Activated T-cell treated with anti-CD3 and anti-CD28 coated beads, Interleukin-2, amount 50 U/mL, for 48 hours (primary cell): Measurements from ENCODE around the gene WFIKKN2.
"Not testable (repeated sequence)": the region's sequence is repeated elsewhere in the genome, so short reads cannot be mapped to it uniquely, and the experiment has no call there.

Experiments used
- DNase-seq, 2 experiments: peaks; one replicate each; pipeline ENCODE4 v3.0.0-alpha.2; 2020

WFIKKN2 gene

GRCh38 chr17:50856431-50856830 lies 21.0 kb downstream of the WFIKKN2 start:
- DNase-seq, result no peak

- DNase-seq, result no peak
These were observed 23.3 kb downstream of the WFIKKN2 start for GRCh38 chr17:50858486-50859225.

GRCh38 chr17:50859727-50860126 lies 24.3 kb downstream of the WFIKKN2 start:
- not testable (repeated sequence) for DNase-seq

- DNase-seq, result no peak
These were observed 25.9 kb downstream of the WFIKKN2 start for GRCh38 chr17:50861334-50861676.

GRCh38 chr17:50861822-50862528 lies 26.6 kb downstream of the WFIKKN2 start:
- DNase-seq, result no peak

GRCh38 chr17:50863221-50863843 lies 27.9 kb downstream of the WFIKKN2 start:
- DNase-seq, result peak; percentile 61 to 70

GRCh38 chr17:50863931-50864330 lies 28.5 kb downstream of the WFIKKN2 start:
- DNase-seq, result no peak

- DNase-seq, result no peak
These were observed 29.3 kb downstream of the WFIKKN2 start for GRCh38 chr17:50864747-50865059.

GRCh38 chr17:50865060-50865867 lies 29.9 kb downstream of the WFIKKN2 start:
- DNase-seq, result peak; percentile 67 to 70

- DNase-seq, result no peak
These were observed 30.5 kb downstream of the WFIKKN2 start for GRCh38 chr17:50865868-50866260.

- peak; percentile 97 to 98 for DNase-seq
These were observed 31.0 kb downstream of the WFIKKN2 start, which contains the start of gene TOB1 for GRCh38 chr17:50866261-50866949. TSS of gene TOB1 (minus strand) at chr17:50866354. CDS start at chr17:50864017, 2,337 bp downstream.

GRCh38 chr17:50866950-50867362 lies 31.6 kb downstream of the WFIKKN2 start:
- DNase-seq, result peak; percentile 82

- peak; percentile 89 to 90 for DNase-seq
These were observed 32.2 kb downstream of the WFIKKN2 start for GRCh38 chr17:50867363-50868139.

GRCh38 chr17:50868140-50868438 lies 32.7 kb downstream of the WFIKKN2 start:
- DNase-seq, result no peak

GRCh38 chr17:50868602-50869001 lies 33.2 kb downstream of the WFIKKN2 start:
- no peak for DNase-seq

- DNase-seq, result no peak
These were observed 36.0 kb downstream of the WFIKKN2 start for GRCh38 chr17:50871364-50871763.

GRCh38 chr17:50871898-50872297 lies 36.5 kb downstream of the WFIKKN2 start:
- DNase-seq, result no peak

- peak; percentile 45 to 55 for DNase-seq
These were observed 37.5 kb downstream of the WFIKKN2 start for GRCh38 chr17:50872710-50873424.

GRCh38 chr17:50875074-50875473 lies 39.7 kb downstream of the WFIKKN2 start:
- DNase-seq, result no peak

GRCh38 chr17:50877042-50877441 lies 41.7 kb downstream of the WFIKKN2 start:
- not testable (repeated sequence) for DNase-seq

GRCh38 chr17:50877838-50878237 lies 42.5 kb downstream of the WFIKKN2 start:
- DNase-seq, result no peak
